ENCODE data around the gene IGFN1. TPM values are rescaled to one million over a fixed set of nuclear protein-coding genes. Genes with fewer than 3 reads are reported as not detected.
A peak's percentile ranks its signal among the peaks of the same experiment; 100 is the strongest.

Gene IGFN1
- total and polyA plus RNA-seq, 2 of the 8 experiments (the other 6 are each of a cell fraction or from before 2014, with no cell fraction given) = not detected

DNA sequence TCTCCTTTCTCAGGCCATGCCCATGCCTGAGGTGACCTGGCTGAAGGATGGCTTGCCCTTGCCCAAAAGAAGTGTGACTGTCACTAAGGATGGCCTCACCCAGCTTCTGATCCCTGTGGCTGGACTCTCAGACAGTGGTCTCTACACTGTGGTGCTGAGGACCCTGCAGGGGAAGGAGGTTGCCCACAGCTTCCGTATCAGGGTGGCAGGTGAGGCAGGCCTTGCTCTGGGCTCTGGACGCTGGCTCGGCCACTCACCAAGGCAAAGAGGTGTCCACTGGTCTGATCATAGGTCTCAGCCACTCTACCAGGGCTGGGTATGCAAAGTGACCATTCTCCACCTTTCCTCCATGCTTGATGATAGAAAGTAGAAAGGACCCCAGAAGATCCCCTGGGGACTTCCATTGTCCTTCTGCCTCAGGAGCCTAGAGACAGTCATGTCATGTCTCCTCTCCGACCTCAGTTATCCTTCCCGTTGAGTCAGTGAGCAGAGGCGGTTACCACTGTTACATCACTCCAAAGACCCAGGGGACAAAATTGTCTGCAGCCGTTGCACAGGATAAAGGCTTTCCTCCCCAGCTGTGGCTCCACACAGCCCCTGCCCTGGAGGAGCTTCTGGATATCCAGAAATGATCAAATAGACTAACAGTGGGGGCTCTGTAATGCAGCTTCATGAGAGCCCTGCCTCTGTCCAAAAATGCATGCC lies 34.2 kb downstream of the IGFN1 start:
- FAIRE-seq = no peak
- Histone ChIP-seq H4K20me1 (replicated peaks in 1 of 2; ENCODE audit: control insufficient read depth in 1 of 2, insufficient read depth in 2 of 2, low read length in 2 of 2) (no peaks in the 10 kb centered on the region), H2AK5ac (ENCODE audit: low read depth, low read length) (no peak overlapping the region), H2BK5ac (ENCODE audit: low read depth, low read length) (no peak overlapping the region), H2BK12ac (ENCODE audit: low read depth, low read length) (no peak overlapping the region), H3K9ac (replicated peaks in 1 of 4; ENCODE audit: extremely low read depth in 1 of 4, low read depth in 3 of 4, low read length in 3 of 4) (no peak overlapping the region), H3K4ac (replicated peaks; ENCODE audit: insufficient read length, low read depth, low read length) (no peak overlapping the region), H3K27ac (ENCODE audit: low read depth, low read length) (no peak overlapping the region), H4K5ac (ENCODE audit: insufficient read length, low read depth, low read length) (no peak overlapping the region), H3K36me3 (ENCODE audit: control insufficient read depth in 2 of 4, insufficient read depth in 4 of 4, low read length in 3 of 4) (no peaks in the 10 kb centered on the region), H3K79me2 (ENCODE audit: control insufficient read depth in 1 of 2, insufficient read depth in 2 of 2, low read length in 2 of 2) (no peaks in the 10 kb centered on the region), H4K91ac (replicated peaks; ENCODE audit: insufficient read length, low read length) (no peak overlapping the region), H3K79me1 (ENCODE audit: low read depth, low read length) (no peaks in the 10 kb centered on the region), H3K9me3 (ENCODE audit: insufficient read depth in 2 of 2, low read depth in 1 of 2, low read length in 1 of 2) (no peaks in the 10 kb centered on the region), H3K27me3 (replicated peaks in 1 of 4; ENCODE audit: control insufficient read depth in 3 of 4, extremely low read depth in 1 of 4, insufficient read depth in 3 of 4, low read length in 3 of 4) (no peaks in the 10 kb centered on the region), H3K14ac (ENCODE audit: insufficient read length) (no peak overlapping the region), H4K8ac (ENCODE audit: extremely low read depth, insufficient read depth, low read length) (no peak overlapping the region; the same call in 1 of the 2 replicates), H3K18ac (ENCODE audit: extremely low read depth, low read length) (no peak overlapping the region), H2BK20ac (ENCODE audit: low read length) (no peak overlapping the region), H3K4me2 (ENCODE audit: insufficient read depth in 1 of 2, low read depth in 2 of 2, low read length in 2 of 2) (no peak overlapping the region), H3K56ac (replicated peaks; ENCODE audit: insufficient read length, low read depth, low read length) (no peak overlapping the region), H2BK120ac (replicated peaks; ENCODE audit: low read depth, low read length) (no peak overlapping the region), H3K23ac (ENCODE audit: insufficient read length) (no peak overlapping the region), H3K23me2 (ENCODE audit: low read depth, low read length) (no peaks in the 10 kb centered on the region), H3K4me1 (replicated peaks in 1 of 4; ENCODE audit: control insufficient read depth in 3 of 4, insufficient read depth in 4 of 4, low read length in 3 of 4) (no peaks in the 10 kb centered on the region), H3K4me3 (ENCODE audit: extremely low read depth in 1 of 4, insufficient read depth in 2 of 4, low read depth in 3 of 4, low read length in 4 of 4) (no peak overlapping the region), H2AFZ (ENCODE audit: low read length) (no peak overlapping the region), H2BK15ac (ENCODE audit: low read length) (no peak overlapping the region)
- DNase-seq (ENCODE audit: low read depth in 1 of 2, low spot score in 2 of 2) = peak in 1 of 2 experiments; percentile 29
- CTCF ChIA-PET (ENCODE audit: partially characterized antibody) = interaction anchor here (0.8 to 3.9 kb wide), 8 partner anchors 10 to 206 kb away, joined by 3 to 19 read pairs (median 4); no protein-coding TSS in a partner anchor
- WGBS, 2 experiments (ENCODE audit: extremely low coverage in 1 of 2, insufficient coverage in 1 of 2, insufficient read length in 1 of 2, insufficient replicate concordance in 2 of 2, low coverage in 1 of 2, low lambda C conversion rate in 2 of 2, missing lambda C conversion rate in 1 of 2) = 70% methylated on average over 7 of the region's 7 CpGs; no CpG with 5 or more reads in 1 of the 2 experiments
- POLR2A ChIA-PET (ENCODE audit: partially characterized antibody) = no interaction called here
- TF ChIP-seq POU5F1 (IDR thresholded peaks at IDR 0.05; ENCODE audit: low read depth, low read length) = no peak
- TF ChIP-seq KDM4A (IDR thresholded peaks at IDR 0.05; ENCODE audit: low read depth, low read length, severe bottlenecking) = no peak
- TF ChIP-seq, protein P1, sequence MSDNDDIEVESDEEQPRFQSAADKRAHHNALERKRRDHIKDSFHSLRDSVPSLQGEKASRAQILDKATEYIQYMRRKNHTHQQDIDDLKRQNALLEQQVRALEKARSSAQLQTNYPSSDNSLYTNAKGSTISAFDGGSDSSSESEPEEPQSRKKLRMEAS (IDR thresholded peaks at IDR 0.05) = no peak
- TF ChIP-seq EP300 (IDR thresholded peaks at IDR 0.05; ENCODE audit: borderline replicate concordance in 1 of 2, low read depth in 2 of 2, low read length in 2 of 2) = no peak
- TF ChIP-seq, protein P2, sequence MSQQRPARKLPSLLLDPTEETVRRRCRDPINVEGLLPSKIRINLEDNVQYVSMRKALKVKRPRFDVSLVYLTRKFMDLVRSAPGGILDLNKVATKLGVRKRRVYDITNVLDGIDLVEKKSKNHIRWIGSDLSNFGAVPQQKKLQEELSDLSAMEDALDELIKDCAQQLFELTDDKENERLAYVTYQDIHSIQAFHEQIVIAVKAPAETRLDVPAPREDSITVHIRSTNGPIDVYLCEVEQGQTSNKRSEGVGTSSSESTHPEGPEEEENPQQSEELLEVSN (IDR thresholded peaks at IDR 0.05) = no peak
- no peak for TF ChIP-seq HDAC2 (IDR thresholded peaks at IDR 0.05; ENCODE audit: borderline replicate concordance in 1 of 2, low read depth in 2 of 2, low read length in 2 of 2)
- no peak for TF ChIP-seq CREB1 (IDR thresholded peaks at IDR 0.05)
- no peak for TF ChIP-seq RNF2 (IDR thresholded peaks at IDR 0.05; ENCODE audit: borderline replicate concordance, low read depth, low read length, missing control alignments, poor library complexity, severe bottlenecking)
- TF ChIP-seq SRF (IDR thresholded peaks at IDR 0.05; ENCODE audit: low read depth, low read length) = no peak
- no peak for TF ChIP-seq TCF12 (IDR thresholded peaks at IDR 0.05; ENCODE audit: low read depth, low read length)
- no peak for TF ChIP-seq RAD21 (IDR thresholded peaks at IDR 0.05 in 1 of 2, conservative IDR thresholded peaks at IDR 0.05 in 1 of 2; ENCODE audit: low read depth in 2 of 2, low read length in 2 of 2)

Data from H1 (cell line).